ENCODE data around the gene FOLR1.
A peak's percentile ranks its signal among the peaks of the same experiment; 100 is the strongest.

The FOLR1 gene

DNA sequence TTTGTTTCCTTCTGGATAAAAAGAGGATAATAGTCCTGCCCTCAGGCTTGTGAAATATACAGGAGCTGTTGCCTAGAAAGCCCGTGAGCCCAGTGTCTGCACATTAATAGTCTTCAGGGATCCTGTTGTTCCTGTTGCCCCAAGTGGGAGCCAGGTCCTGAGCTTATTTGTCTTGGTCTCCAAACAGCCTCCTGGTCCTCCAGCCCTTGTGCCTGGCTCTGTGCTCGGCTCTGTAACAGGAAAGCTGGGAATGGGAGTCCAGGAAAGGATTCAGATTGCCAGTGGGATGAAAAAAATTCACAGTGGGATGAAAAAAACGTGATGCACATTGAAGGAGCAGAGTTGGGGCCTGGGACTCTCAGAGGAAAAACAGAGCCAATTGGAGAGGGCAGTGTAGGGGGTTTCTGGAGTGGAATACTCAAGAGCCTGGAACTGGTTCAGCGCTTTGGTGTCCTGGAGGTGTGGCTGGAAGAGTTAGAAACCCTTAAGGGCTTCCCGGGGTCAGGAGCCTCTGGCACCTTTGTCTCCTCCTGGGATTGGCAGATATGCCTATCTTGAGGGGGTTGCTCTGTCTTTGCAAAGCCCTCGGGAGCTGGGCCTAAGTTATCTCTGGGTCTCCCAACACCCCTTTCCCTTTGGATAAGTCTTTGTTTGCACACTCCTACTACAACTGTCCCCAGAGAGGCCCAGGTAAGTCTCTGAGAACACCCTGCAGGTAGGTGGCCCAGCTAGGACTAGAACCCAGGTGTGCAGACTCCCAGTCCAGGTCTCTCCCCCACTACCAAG lies 30.4 kb downstream of the FOLR1 start:
- TF ChIP-seq, protein P1, sequence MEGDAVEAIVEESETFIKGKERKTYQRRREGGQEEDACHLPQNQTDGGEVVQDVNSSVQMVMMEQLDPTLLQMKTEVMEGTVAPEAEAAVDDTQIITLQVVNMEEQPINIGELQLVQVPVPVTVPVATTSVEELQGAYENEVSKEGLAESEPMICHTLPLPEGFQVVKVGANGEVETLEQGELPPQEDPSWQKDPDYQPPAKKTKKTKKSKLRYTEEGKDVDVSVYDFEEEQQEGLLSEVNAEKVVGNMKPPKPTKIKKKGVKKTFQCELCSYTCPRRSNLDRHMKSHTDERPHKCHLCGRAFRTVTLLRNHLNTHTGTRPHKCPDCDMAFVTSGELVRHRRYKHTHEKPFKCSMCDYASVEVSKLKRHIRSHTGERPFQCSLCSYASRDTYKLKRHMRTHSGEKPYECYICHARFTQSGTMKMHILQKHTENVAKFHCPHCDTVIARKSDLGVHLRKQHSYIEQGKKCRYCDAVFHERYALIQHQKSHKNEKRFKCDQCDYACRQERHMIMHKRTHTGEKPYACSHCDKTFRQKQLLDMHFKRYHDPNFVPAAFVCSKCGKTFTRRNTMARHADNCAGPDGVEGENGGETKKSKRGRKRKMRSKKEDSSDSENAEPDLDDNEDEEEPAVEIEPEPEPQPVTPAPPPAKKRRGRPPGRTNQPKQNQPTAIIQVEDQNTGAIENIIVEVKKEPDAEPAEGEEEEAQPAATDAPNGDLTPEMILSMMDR (conservative IDR thresholded peaks at IDR 0.05; ENCODE audit: control insufficient read depth, insufficient read depth, low read depth, low read length), result no peak
- peak overlapping the region; percentile 88 for H3K4me3 ChIP-seq (ENCODE audit: control insufficient read depth, low read depth, low read length)
- DNase-seq (ENCODE audit: low read depth), result no peak

DNA sequence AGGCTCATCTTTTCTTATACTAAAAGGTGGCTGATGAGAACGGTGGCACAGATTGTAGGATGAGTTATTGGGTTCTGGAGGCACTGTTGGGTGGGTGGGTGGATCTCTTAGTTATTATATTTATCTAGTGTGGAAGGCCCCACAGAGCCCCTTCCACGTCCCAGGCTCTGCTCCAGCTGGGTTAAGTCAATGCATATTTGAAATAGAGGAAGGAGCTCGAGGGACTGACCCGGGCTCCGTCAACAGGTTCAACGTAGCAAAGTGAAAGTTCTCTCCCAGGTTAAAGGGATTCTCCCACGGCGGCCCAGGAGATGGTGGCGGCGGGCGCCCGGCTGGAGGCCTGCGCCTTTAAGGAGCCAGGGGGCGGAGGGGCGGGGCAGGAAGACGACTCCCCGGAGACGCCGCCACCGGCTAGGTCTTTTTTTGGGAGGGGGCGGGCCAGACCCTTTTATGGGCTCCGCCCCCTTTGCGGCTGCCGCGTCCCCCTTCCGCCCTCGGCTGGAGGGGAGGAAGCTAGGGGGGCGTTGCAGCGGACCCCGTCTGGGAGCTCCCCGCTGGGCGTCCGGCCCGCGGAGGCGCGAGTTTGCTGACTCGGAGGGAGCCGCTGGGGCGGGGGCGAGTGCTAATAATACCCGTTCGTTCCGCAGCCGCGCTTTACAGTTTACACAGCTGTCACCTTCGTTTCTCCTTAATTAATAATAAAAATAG lies 31.1 kb downstream of the FOLR1 start:
- TF ChIP-seq, protein P1 (conservative IDR thresholded peaks at IDR 0.05; ENCODE audit: control insufficient read depth, insufficient read depth, low read depth, low read length), result no peak
- peak; percentile 76 for DNase-seq (ENCODE audit: low read depth)
- peak overlapping the region; percentile 88 for H3K4me3 ChIP-seq (ENCODE audit: control insufficient read depth, low read depth, low read length)

DNA sequence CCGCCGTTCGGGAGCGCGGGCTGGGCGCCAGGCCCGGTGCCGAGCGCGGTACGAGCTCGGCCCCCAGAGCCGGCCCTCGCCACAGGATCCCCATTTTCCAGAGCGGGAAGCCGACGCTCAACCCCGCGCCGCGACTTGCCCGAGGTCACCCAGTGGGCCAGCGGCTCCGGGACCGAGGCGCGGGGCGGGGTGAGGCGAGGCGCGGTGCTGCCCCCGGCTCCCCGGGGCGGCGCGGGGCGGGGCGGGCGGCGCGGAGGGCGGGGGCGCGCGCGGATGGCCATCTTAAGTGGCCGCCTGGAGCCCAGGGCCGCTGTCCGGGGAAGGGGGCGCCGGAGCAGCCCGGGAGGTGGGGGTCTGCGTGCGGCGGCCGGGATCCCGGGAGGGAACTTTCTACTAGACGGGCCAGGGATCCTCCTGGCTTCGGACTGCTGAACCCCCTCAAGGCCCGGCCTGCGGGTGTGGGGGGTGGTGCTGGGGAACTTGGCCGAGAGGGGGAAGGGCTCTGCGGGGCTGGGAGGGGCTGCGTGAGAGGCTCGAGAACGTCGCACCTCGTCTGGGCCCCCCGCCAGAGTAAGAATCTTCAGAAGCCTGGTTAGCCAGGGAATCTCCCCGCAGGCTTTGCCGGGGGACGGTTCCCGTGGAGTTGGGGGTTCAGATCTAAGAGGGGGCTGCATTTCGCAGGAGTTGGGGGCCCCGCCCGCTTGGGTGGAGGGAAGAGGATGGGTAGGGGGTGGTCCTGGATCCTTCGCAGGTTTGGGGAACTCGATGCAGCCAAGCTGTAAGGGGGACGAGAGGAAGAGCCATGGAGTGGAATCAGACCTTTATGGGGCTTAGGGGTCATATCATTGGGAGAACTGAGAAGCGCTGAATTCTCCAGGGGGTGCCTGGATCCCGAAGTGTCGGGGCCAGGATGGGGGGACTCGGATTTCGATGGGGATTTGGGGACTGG lies 31.9 kb downstream of the FOLR1 start:
- peak overlapping the region; percentile 88 for H3K4me3 ChIP-seq (ENCODE audit: control insufficient read depth, low read depth, low read length)
- TF ChIP-seq, protein P1 (conservative IDR thresholded peaks at IDR 0.05; ENCODE audit: control insufficient read depth, insufficient read depth, low read depth, low read length), result no peak
- DNase-seq (ENCODE audit: low read depth), result peak; percentile 41

DNA sequence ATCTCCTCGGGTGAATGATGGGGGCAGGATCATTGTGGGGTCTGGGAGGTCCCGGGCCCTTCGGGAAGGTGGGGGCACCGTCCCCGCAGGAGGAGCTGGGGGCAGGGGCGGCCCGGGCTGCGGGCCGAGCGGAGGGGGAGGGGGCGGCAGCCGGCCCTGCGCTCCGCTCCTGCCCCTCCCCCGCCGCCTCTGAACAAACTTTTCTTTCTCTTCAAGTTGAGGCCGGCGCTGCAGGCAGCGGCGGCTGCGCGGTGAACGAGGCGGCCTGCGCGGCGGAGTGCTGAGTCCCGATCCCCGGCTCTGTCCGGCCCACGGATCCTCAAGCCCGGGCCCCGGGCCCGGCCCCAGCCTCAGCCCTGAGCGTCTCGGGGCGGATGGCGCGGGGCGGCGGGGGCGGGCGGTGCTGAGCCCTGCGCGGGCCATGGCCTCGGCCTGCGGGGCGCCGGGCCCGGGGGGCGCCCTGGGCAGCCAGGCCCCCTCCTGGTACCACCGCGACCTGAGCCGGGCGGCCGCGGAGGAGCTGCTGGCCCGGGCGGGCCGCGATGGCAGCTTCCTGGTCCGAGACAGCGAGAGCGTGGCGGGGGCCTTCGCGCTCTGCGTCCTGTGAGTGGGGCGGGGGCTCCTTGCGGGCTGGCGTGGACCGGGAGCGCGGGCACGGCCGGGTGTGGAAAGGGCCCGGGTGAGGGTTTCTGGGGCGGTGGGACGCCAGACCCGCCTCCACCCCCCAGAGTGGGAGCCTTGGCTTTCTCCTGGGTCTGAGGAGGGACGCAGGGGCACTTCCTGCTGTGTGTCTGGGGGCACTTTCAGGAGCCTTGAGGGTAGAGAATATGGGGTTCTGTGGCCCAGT lies 32.8 kb downstream of the FOLR1 start, which contains the start of gene INPPL1:
INPPL1 (plus strand) TSS at position 204 of the 847 bp plus-strand sequence; CDS start at position 422, 218 bp downstream.
- TF ChIP-seq, protein P1 (conservative IDR thresholded peaks at IDR 0.05; ENCODE audit: control insufficient read depth, insufficient read depth, low read depth, low read length), result no peak
- peak; percentile 18 for DNase-seq (ENCODE audit: low read depth)
- peak within 1 kb of the TSS; percentile 88 for H3K4me3 ChIP-seq (ENCODE audit: control insufficient read depth, low read depth, low read length)

DNA sequence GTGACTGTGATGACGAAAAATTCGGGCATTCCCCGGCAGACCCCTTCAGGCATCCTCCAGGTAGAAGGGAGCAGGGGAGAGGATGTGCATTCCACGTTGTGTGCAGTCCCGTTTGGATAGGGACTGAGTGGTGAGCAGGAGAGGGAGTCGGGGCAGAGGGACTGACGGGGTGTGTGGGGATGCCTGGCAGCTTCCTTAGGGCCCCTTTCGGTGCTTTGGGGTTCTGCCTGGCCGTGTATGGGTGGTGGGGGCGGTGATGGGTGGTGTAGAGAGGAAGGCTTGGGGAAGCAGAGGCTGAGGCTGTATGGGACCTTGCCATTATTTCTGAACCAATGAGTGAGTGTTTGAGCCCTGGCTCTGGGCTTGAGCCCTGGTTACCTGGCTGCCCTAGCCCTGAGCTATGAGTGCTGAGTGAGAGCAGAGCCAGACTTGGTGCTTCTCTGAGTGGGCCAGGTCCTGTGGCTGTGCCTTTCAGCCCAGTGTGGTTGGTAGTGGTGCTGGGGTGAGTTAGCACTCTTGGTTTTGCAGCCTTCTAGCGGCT lies 33.5 kb downstream of the FOLR1 start:
- TF ChIP-seq, protein P1 (conservative IDR thresholded peaks at IDR 0.05; ENCODE audit: control insufficient read depth, insufficient read depth, low read depth, low read length), result no peak
- peak; percentile 7 for DNase-seq (ENCODE audit: low read depth)
- H3K4me3 ChIP-seq (ENCODE audit: control insufficient read depth, low read depth, low read length), result peak overlapping the region; percentile 88
